Measurements from ENCODE around the gene AAK1. TPM values are rescaled to one million over a fixed set of nuclear protein-coding genes. Genes with fewer than 3 reads are reported as not detected.

Gene AAK1
- total RNA-seq, result 72.2 and 77.5 TPM in 2 replicates

GRCh38 chr2:69643602-69644505, at the start of gene AAK1:
Gene AAK1 (minus strand): TSS chr2:69643739. CDS start chr2:69643040, 699 bp downstream.

GRCh38 chr2:69436938-69437750, 206.4 kb downstream of the AAK1 start, which contains the start of gene NFU1:
Gene NFU1 (minus strand): TSS chr2:69437435. CDS start chr2:69437422, 13 bp downstream.

Small RNA genes within 50 kb of the gene (small RNA-seq; reads per million reads assigned to genes)
- gene RN7SL604P, result not detected
- gene SNORA36C, result not detected

Other genes starting within 250 kb of the AAK1 start
- gene NFU1, start 206.3 kb downstream of the AAK1 start, total RNA-seq, result 37.7 and 39.5 TPM in 2 replicates
- 24.5 and 27.1 TPM in 2 replicates for gene ANXA4, start 98.4 kb upstream of the AAK1 start, total RNA-seq
- 4.9 and 5.4 TPM in 2 replicates for gene GMCL1, start 185.9 kb upstream of the AAK1 start, total RNA-seq

All from vein endothelial cell (primary cell).